Neural progenitor cell (in vitro differentiated cells): ENCODE results near the gene ID2. TPM values are rescaled to one million over a fixed set of nuclear protein-coding genes. Genes with fewer than 3 reads are reported as not detected.

Experiments used
- DNase-seq: peaks from one replicate; pipeline ENCODE4 v3.0.0-alpha.2; 2016; ENCODE audit warnings: low spot score
- H2AFZ ChIP-seq: fragments of 200-600 bp; sonication (generic); replicated peaks from 2 replicates; pipeline ENCODE4 v1.6.1; 2016; ENCODE audit warnings: antibody characterized with exemption
- H3F3A ChIP-seq: fragments of 200-600 bp; sonication (generic); 2 replicates; pipeline ENCODE4 v1.6.1; 2016; ENCODE audit warnings: antibody characterized with exemption, low read depth
- H3K27ac ChIP-seq: fragments of 200-600 bp; sonication (generic); 2 replicates; pipeline ENCODE4 v1.5.1; 2016; ENCODE audit warnings: mild to moderate bottlenecking
- H3K27me3 ChIP-seq: fragments of 200-600 bp; sonication (generic); 2 replicates; pipeline ENCODE4 v1.6.1; 2016; ENCODE audit warnings: mild to moderate bottlenecking, moderate library complexity
- H3K36me3 ChIP-seq: fragments of 200-600 bp; sonication (generic); 2 replicates; pipeline ENCODE4 v1.5.1; 2016
- H3K4me1 ChIP-seq: fragments of 200-600 bp; sonication (generic); 2 replicates; pipeline ENCODE4 v1.6.1; 2016; ENCODE audit warnings: mixed run types
- H3K4me2 ChIP-seq: fragments of 200-600 bp; sonication (generic); 2 replicates; pipeline ENCODE4 v1.6.1; 2016
- H3K4me3 ChIP-seq: fragments of 200-600 bp; sonication (generic); 2 replicates; pipeline ENCODE4 v1.5.1; 2016
- H3K79me2 ChIP-seq: fragments of 200-600 bp; sonication (generic); 2 replicates; pipeline ENCODE4 v1.6.1; 2016; ENCODE audit warnings: low read depth
- H3K9ac ChIP-seq: fragments of 200-600 bp; sonication (generic); 2 replicates; pipeline ENCODE4 v1.6.1; 2016
- H3K9me3 ChIP-seq: fragments of 200-600 bp; sonication (generic); 2 replicates; pipeline ENCODE4 v1.5.1; 2016; ENCODE audit warnings: low read depth
- H4K20me1 ChIP-seq: fragments of 200-600 bp; sonication (generic); 2 replicates; pipeline ENCODE4 v1.6.1; 2016; ENCODE audit warnings: low read depth
- H3K27ac Mint-ChIP-seq: 3 replicates; pipeline ENCODE4 v1.8.0; 2021; ENCODE audit warnings: mixed read lengths
- H3K27me3 Mint-ChIP-seq: 2 replicates; pipeline ENCODE4 v1.8.0; 2022; ENCODE audit warnings: low read depth, mild to moderate bottlenecking, inconsistent platforms, moderate library complexity, mixed read lengths; ENCODE audit not compliant: insufficient read depth
- H3K36me3 Mint-ChIP-seq: 3 replicates; pipeline ENCODE4 v1.8.0; 2021; ENCODE audit warnings: mixed read lengths
- H3K4me1 Mint-ChIP-seq: 3 replicates; pipeline ENCODE4 v1.8.0; 2021; ENCODE audit warnings: mixed read lengths
- H3K4me3 Mint-ChIP-seq: 3 replicates; pipeline ENCODE4 v1.8.0; 2021; ENCODE audit warnings: mild to moderate bottlenecking, moderate library complexity, mixed read lengths
- H3K9me3 Mint-ChIP-seq: 3 replicates; pipeline ENCODE4 v1.8.0; 2020; ENCODE audit warnings: mixed read lengths
- EZH2 ChIP-seq: fragments of 200-600 bp; sonication (generic); IDR thresholded peaks from 2 replicates; pipeline ENCODE4 v1.6.1; 2017; ENCODE audit warnings: antibody characterized with exemption, mild to moderate bottlenecking, moderate library complexity
- EZH2phosphoT487 ChIP-seq: fragments of 200-600 bp; sonication (generic); IDR thresholded peaks from 2 replicates; pipeline ENCODE4 v1.6.1; 2017; ENCODE audit warnings: antibody characterized with exemption
- total RNA-seq: library from RNA; depleted of rRNA; stranded (reverse); fragments of >200 nt; gene quantifications from 2 replicates; pipeline ENCODE4 v1.2.3, GENCODE V29; 2015; ENCODE audit warnings: low replicate concordance
- TF ChIP-seq, protein P1 (sequence below): fragments of 200-600 bp; sonication (generic); IDR thresholded peaks from 2 replicates; pipeline ENCODE4 v1.5.1; 2017; ENCODE audit warnings: antibody characterized with exemption, mild to moderate bottlenecking

ID2 gene
- total RNA-seq, 1 donor from 2014 or later, result 140 TPM

DNA sequence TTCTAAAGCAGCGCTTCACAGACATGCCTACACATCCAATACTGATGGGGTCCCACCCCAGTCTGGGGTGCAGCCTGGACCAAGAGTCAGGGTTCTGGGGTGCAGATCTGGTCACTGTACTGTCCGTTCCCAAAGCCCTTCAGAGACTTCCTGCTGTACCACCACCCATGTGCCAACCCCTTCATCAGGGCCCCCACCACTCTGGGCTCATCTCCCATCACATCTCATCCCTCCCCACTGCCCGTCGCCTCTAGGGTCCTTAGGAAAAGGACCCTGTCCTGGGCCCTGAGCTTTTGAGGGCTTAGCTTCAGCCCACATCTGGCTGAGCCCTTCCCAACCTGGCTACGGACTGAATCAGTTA lies 37.9 kb upstream of the ID2 start:
- H3K4me3 Mint-ChIP-seq, result no peak overlapping the region
- peaks cover 66% of the 10 kb centered on the region for H3K4me1 Mint-ChIP-seq

GRCh38 chr2:8644605-8645175 lies 37.2 kb upstream of the ID2 start:
- Histone ChIP-seq H3K4me3 (no peak overlapping the region), H3K4me1 (peaks cover 28% of the 10 kb centered on the region), H4K20me1 (no peaks in the 10 kb centered on the region)

More for the DNA sequence above, 37.9 kb upstream of the ID2 start:
- no peak overlapping the region for H3K4me2 ChIP-seq
- peak overlapping the region; percentile 93 for H3K27ac Mint-ChIP-seq
- no peak overlapping the region for H3K4me3 ChIP-seq
- H3K27me3 ChIP-seq, result no peaks in the 10 kb centered on the region
- H3K36me3 ChIP-seq, result no peaks in the 10 kb centered on the region
- TF ChIP-seq, protein P1, sequence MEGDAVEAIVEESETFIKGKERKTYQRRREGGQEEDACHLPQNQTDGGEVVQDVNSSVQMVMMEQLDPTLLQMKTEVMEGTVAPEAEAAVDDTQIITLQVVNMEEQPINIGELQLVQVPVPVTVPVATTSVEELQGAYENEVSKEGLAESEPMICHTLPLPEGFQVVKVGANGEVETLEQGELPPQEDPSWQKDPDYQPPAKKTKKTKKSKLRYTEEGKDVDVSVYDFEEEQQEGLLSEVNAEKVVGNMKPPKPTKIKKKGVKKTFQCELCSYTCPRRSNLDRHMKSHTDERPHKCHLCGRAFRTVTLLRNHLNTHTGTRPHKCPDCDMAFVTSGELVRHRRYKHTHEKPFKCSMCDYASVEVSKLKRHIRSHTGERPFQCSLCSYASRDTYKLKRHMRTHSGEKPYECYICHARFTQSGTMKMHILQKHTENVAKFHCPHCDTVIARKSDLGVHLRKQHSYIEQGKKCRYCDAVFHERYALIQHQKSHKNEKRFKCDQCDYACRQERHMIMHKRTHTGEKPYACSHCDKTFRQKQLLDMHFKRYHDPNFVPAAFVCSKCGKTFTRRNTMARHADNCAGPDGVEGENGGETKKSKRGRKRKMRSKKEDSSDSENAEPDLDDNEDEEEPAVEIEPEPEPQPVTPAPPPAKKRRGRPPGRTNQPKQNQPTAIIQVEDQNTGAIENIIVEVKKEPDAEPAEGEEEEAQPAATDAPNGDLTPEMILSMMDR, result no peak
- TF ChIP-seq EZH2, result no peak
- no peak for TF ChIP-seq EZH2phosphoT487
- H3K27me3 Mint-ChIP-seq, result peaks cover 21% of the 10 kb centered on the region
- no peak overlapping the region for H2AFZ ChIP-seq
- DNase-seq, result no peak
- H3F3A ChIP-seq, result peaks cover 36% of the 10 kb centered on the region
- H3K9ac ChIP-seq, result no peak overlapping the region
- peaks cover 7% of the 10 kb centered on the region for H3K36me3 Mint-ChIP-seq
- peaks cover 34% of the 10 kb centered on the region for H3K4me1 ChIP-seq
- no peaks in the 10 kb centered on the region for H3K9me3 ChIP-seq
- H3K27ac ChIP-seq, result no peak overlapping the region
- no peaks in the 10 kb centered on the region for H4K20me1 ChIP-seq
- no peaks in the 10 kb centered on the region for H3K79me2 ChIP-seq
- H3K9me3 Mint-ChIP-seq, result peaks cover 10% of the 10 kb centered on the region

DNA sequence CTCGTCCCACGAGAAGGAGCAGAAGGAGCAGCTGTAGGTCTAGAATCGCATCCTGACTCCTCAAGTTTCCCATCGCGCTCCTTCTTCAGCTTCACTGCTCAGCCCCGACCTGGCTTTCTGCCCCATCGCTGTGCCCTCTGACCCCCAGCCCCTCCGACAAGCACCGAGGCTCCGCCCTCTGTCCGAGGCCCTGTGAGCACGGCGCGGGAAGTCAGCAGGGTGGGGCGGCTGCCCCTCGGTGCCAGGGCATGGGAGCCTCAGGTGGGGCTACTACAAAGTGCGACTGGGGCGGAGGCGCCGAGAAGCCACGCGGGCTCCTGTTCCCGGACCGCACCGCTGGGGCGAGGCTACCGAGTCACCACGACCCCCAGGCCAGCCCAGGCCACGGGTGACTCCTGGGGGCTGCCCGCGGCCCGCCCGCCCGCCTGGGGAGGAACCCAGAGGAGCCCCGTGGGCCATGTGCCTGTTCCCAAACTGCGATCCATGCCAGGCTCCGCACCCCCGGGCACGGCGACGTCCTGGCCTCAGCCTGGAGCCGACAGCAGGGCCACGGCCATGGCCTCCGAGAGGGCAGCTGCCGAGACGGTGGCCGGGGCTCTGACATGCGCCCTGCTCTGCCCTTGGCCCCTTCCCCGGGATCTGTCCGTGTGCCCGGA lies 36.6 kb upstream of the ID2 start:
- Histone ChIP-seq H2AFZ (no peak overlapping the region), H3K4me3 (no peak overlapping the region), H3F3A (peaks cover 31% of the 10 kb centered on the region), H3K9me3 (no peaks in the 10 kb centered on the region), H3K79me2 (no peaks in the 10 kb centered on the region), H3K27me3 (no peaks in the 10 kb centered on the region), H3K27ac (no peak overlapping the region), H3K9ac (no peak overlapping the region), H4K20me1 (no peaks in the 10 kb centered on the region), H3K4me1 (peaks cover 28% of the 10 kb centered on the region), H3K4me2 (no peak overlapping the region), H3K36me3 (no peaks in the 10 kb centered on the region)
- Mint-ChIP-seq H3K4me1 (peaks cover 52% of the 10 kb centered on the region), H3K4me3 (no peak overlapping the region), H3K9me3 (peaks cover 13% of the 10 kb centered on the region), H3K36me3 (peaks cover 7% of the 10 kb centered on the region), H3K27me3 (peaks cover 19% of the 10 kb centered on the region), H3K27ac (no peak overlapping the region)
- TF ChIP-seq EZH2 (no peak), EZH2phosphoT487 (no peak)
- TF ChIP-seq, protein P1, result no peak
- DNase-seq, result no peak

More at GRCh38 chr2:8644605-8645175, 37.2 kb upstream of the ID2 start:
- Histone ChIP-seq H3K27me3 (no peaks in the 10 kb centered on the region), H3K4me2 (no peak overlapping the region), H3K9ac (no peak overlapping the region), H3K79me2 (no peaks in the 10 kb centered on the region), H3F3A (peaks cover 34% of the 10 kb centered on the region), H2AFZ (no peak overlapping the region), H3K27ac (no peak overlapping the region), H3K36me3 (no peaks in the 10 kb centered on the region), H3K9me3 (no peaks in the 10 kb centered on the region)
- peaks cover 59% of the 10 kb centered on the region for H3K4me1 Mint-ChIP-seq
- TF ChIP-seq, protein P1, result no peak
- TF ChIP-seq EZH2 (no peak), EZH2phosphoT487 (no peak)
- H3K36me3 Mint-ChIP-seq, result peaks cover 7% of the 10 kb centered on the region
- DNase-seq, result no peak
- peaks cover 10% of the 10 kb centered on the region for H3K9me3 Mint-ChIP-seq
- H3K4me3 Mint-ChIP-seq, result no peak overlapping the region
- peak overlapping the region; percentile 93 for H3K27ac Mint-ChIP-seq
- peaks cover 17% of the 10 kb centered on the region for H3K27me3 Mint-ChIP-seq
